ENCODE results near the gene GDPD3. TPM values are rescaled to one million over a fixed set of nuclear protein-coding genes. Genes with fewer than 3 reads are reported as not detected.
A peak's percentile ranks its signal among the peaks of the same experiment; 100 is the strongest.

Gene GDPD3
- total and polyA plus RNA-seq, 8 donors = 0.41 to 7.4 (median 1.6) TPM

- peaks cover 0 to 10% (median 0%) of the 10 kb centered on the region in 3 donors for H3K36me3 ChIP-seq
- no peaks in the 10 kb centered on the region for H3K9me3 ChIP-seq
- no peaks in the 10 kb centered on the region for H3K27me3 ChIP-seq
- TF ChIP-seq CTCF (IDR thresholded peaks at IDR 0.05) = peak; percentile 48 to 77 (median 72)
- peak within 1 kb of the TSS; percentile 19 to 54 (median 40) for H3K4me3 ChIP-seq
- intact Hi-C loops (cut with DNase I) = no loop called here
- peak; percentile 93 to 97 (median 94) for DNase-seq
- FAIRE-seq = no peak
- peak within 1 kb of the TSS; percentile 66 to 85 (median 77) for H3K27ac ChIP-seq
- peaks cover 0 to 15% (median 10%) of the 10 kb centered on the region in 3 donors for H3K4me1 ChIP-seq
- ATAC-seq = peak; percentile 84 to 93 (median 87)
- 1% methylated on average over 73 to 76 of the region's 76 CpGs for WGBS, 2 donors
These were observed 21.6 kb downstream of the GDPD3 start, which contains the start of gene TBX6 for GRCh38 chr16:30091474-30092372. TBX6 (minus strand) TSS chr16:30091924; CDS start chr16:30091193, 731 bp downstream.

- peak in 2 of 6 donors; percentile 61 to 69 for DNase-seq
- Histone ChIP-seq H3K4me1 (peaks cover 0 to 15% (median 10%) of the 10 kb centered on the region in 3 donors), H3K36me3 (peaks cover 0 to 10% (median 0%) of the 10 kb centered on the region in 3 donors), H3K9me3 (no peaks in the 10 kb centered on the region), H3K27ac (peak overlapping the region; percentile 66 to 85 (median 77)), H3K27me3 (no peaks in the 10 kb centered on the region), H3K4me3 (peak overlapping the region in 3 of 4 donors; percentile 32 to 54 (median 47))
- intact Hi-C loops (cut with DNase I) = no loop called here
- no peak for TF ChIP-seq CTCF (IDR thresholded peaks at IDR 0.05)
- FAIRE-seq = no peak
- peak in 2 of 4 donors; percentile 0 to 1 for ATAC-seq
- WGBS, 2 donors = 51 to 60% methylated on average over 25 to 26 of the region's 26 CpGs
These were observed 22.6 kb downstream of the GDPD3 start for GRCh38 chr16:30090610-30091331.

GRCh38 chr16:30088832-30089624, 24.3 kb downstream of the GDPD3 start:
- DNase-seq = peak in 1 of 6 donors; percentile 64
- H3K36me3 ChIP-seq = peaks cover 0 to 14% (median 6%) of the 10 kb centered on the region in 3 donors
- no peak for ATAC-seq
- no peaks in the 10 kb centered on the region for H3K27me3 ChIP-seq
- no peak overlapping the region for H3K27ac ChIP-seq
- no peak overlapping the region for H3K4me3 ChIP-seq
- intact Hi-C loops (cut with DNase I) = no loop called here
- no peak for FAIRE-seq
- peaks cover 0 to 5% (median 0%) of the 10 kb centered on the region in 3 donors for H3K4me1 ChIP-seq
- WGBS, 2 donors = 88 to 90% methylated on average over 22 of the region's 22 CpGs
- TF ChIP-seq CTCF (IDR thresholded peaks at IDR 0.05) = no peak
- H3K9me3 ChIP-seq = no peaks in the 10 kb centered on the region

- WGBS, 2 donors = 79 to 86% methylated on average over 10 of the region's 10 CpGs
- Histone ChIP-seq H3K27ac (no peak overlapping the region), H3K4me3 (no peak overlapping the region), H3K9me3 (no peaks in the 10 kb centered on the region), H3K4me1 (peaks cover 0 to 5% (median 0%) of the 10 kb centered on the region in 3 donors), H3K36me3 (peaks cover 4 to 13% (median 10%) of the 10 kb centered on the region in 3 donors), H3K27me3 (no peaks in the 10 kb centered on the region)
- intact Hi-C loops (cut with DNase I) = no loop called here
- peak in 2 of 6 donors; percentile 18 to 33 for DNase-seq
- no peak for FAIRE-seq
- no peak for ATAC-seq
- no peak for TF ChIP-seq CTCF (IDR thresholded peaks at IDR 0.05)
These were observed 25.0 kb downstream of the GDPD3 start for GRCh38 chr16:30088237-30088831.
